ENCODE data around the gene ARHGAP22.

Gene ARHGAP22

GRCh38 chr10:48550071-48550691 is 54.7 kb downstream of the ARHGAP22 start:
- no peak for DNase-seq

DNA sequence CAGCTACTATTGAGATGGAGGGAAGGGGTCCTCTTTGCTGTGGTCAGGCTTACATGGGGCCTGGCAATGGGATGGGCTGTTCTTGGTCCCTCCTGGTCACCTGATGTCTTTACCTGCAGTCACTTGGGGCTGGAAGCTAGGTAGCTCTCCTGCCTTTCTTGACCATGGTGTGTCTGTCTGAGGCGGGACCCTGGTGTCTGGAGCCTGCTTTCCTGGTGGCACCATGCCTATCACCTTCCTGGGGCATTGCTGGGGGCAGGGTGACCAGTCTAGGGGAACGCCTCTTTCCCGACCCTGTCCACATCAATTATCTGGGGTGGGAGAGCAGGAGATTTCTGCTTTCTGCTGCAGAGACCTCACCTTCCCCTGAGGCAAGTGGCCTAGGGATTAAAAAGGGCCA is 55.6 kb downstream of the ARHGAP22 start:
- DNase-seq = no peak

DNA sequence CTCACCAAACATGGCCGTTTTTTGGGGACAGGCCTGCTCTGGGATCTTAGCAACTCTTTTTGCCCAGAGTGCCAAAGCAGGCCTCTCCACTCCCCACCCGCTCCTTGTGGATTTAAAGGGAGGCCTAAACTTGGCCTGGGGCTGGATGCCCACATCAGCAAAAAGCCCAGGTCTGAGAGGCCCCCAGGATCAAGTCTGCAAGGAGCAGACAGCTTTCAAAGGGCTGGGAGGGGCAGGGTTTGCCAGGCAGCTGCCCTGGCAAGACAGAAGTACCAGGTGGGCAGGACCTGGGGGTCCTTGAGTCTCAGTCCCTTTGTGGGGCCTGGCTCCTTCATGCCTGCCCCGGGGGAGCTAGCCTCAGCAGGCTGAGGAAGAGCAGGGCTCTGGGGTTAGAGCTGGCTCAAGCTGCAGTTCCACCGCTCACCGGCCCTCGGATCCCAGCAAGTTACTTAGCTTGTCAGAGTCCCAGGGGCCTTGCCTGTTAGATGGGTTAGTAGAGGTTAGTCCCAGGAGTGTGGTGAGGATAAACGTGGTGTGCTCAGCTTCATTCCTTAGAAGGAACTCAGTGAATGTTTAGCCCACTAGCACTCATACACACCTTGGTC is 56.2 kb downstream of the ARHGAP22 start:
- DNase-seq = no peak

- no peak for DNase-seq
These were observed 56.9 kb downstream of the ARHGAP22 start for GRCh38 chr10:48547981-48548380.

- no peak for DNase-seq
These were observed 57.6 kb downstream of the ARHGAP22 start for GRCh38 chr10:48547061-48547895.

GRCh38 chr10:48545462-48546145 is 59.3 kb downstream of the ARHGAP22 start:
- no peak for DNase-seq

DNA sequence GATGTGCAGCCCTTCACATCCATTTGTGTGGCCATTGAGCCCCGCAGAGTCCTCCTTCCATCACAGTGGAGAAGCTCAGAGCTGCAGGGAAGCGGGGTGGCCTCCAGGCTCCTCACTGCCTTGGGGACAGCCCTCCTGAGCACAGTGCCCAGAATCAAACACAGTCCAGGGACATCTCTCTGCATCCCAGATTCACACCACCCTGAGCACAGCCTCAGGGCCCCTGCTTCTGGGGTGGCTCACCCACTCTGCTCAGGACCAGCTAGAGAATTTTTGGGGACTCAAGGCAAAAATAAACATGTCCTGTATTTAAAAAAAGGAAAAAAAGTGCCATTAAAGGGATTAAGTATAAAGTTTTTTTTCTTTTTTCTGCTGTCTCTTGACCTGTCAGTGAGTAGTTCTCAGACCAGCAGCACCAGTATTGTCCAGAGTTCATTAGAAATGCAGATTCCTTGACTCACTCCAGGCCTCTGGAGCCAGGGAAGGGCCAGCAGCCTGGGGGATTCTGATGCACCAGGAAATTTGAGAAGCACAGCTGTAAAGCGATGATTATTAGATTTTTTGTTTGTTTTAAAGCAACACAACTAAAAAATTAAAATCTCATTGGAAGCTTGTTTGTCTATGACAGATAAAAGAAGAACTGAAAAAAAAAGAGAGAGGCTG is 61.6 kb downstream of the ARHGAP22 start:
- DNase-seq = no peak

DNA sequence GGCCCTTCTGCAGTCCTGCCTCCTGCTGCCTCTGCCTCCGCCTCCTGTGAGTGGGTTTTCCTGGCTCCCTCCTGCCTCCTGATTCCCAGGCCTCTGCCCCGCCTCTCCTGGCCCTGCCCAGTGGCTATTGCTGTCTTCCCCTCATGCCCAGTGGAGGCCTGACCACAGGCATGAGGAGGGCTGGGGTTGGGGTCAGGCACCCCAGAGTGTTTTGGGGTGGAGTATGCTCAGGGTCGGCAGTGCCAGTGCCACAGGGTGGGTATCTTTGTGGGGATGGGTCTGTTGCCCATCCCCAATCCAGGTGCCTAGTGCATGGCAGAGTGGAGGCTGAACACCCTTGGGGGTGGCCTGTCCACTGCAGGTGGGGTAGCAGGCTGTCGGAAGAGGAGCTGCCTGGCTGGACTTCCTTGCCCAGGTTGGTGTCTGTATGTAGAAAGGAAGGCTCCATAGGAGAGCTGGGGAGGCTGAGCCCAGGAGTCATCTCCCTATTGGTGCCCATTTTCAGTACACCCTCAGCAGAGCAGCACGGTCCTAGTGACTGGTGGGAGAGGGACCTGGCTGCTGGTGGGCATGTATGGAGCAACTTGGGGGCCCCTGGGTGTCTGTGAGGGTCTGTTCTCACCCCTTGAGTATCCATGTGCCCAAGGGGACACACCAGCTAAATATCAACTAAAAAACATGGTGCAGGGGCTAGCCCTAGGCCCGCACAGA is 62.2 kb downstream of the ARHGAP22 start:
- no peak for DNase-seq

GRCh38 chr10:48541144-48541795 is 63.6 kb downstream of the ARHGAP22 start:
- DNase-seq = no peak

DNA sequence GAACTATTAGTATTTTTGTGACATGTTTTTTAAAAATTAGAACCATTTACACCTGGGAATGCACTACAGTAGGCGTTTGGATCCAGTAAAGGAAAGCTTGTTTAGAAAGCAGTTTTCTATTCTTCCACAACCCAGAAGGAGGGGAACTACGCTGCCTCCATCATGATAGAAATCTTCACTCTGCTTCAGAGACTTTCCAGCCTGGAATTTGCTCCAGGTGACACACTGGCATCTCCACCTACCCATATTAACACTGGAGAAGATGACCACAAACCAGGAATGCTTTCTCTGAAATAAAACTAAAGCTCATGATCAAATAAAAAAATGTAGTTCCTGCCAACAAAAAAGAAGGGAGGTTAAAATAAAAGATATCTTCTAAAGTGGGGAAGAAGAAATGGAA is 66.3 kb downstream of the ARHGAP22 start:
- DNase-seq = no peak

DNA sequence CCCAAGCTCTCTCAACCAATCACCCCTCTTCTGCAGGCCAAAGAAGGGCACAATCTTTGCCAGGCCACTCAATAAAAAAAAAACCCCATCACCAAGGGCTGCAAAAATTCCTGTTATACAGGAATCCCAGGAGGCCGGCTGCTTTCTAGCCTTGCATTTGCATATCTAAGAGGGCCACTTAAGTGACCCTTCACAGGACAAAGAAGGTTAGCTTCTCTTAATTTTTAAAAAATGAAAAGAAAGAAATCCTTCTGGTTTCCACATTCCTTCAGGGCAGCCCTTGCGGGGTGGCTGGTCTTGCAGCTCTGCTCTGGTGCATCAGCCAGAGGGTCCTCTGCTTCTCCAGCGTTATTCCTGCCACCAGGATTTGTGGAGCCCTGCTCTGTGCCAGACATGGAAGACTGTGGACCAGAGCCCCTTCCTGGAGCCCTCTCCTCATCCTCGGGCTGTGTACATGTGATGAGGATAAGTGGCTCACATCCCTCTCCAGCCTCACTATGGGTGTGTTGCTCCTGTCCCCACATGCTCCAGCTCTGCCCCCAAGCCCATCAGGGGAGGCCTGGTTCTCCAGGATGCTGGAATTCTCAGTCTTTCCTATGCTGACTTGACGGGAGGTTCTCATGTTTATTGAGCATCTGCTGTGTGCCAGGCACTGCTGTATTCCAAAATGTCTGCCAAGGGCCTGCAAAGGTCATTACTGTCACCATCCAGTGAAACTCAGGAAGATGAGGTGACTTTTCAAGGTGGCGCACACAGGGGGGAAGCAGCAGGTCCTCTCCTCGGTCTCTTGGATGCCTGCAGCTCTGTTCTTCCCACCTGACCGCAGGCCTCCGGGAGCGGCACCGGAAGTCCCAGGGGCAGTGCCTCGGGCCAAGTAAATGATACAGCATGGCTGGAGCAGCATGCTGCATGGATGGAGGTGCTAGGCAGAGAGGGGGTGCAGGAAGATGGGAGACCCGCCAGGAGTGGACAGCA is 67.7 kb downstream of the ARHGAP22 start:
- DNase-seq = no peak

GRCh38 chr10:48536156-48536500 is 68.7 kb downstream of the ARHGAP22 start:
- DNase-seq = no peak

- DNase-seq = no peak
These were observed 69.3 kb downstream of the ARHGAP22 start for GRCh38 chr10:48535416-48536155.

DNA sequence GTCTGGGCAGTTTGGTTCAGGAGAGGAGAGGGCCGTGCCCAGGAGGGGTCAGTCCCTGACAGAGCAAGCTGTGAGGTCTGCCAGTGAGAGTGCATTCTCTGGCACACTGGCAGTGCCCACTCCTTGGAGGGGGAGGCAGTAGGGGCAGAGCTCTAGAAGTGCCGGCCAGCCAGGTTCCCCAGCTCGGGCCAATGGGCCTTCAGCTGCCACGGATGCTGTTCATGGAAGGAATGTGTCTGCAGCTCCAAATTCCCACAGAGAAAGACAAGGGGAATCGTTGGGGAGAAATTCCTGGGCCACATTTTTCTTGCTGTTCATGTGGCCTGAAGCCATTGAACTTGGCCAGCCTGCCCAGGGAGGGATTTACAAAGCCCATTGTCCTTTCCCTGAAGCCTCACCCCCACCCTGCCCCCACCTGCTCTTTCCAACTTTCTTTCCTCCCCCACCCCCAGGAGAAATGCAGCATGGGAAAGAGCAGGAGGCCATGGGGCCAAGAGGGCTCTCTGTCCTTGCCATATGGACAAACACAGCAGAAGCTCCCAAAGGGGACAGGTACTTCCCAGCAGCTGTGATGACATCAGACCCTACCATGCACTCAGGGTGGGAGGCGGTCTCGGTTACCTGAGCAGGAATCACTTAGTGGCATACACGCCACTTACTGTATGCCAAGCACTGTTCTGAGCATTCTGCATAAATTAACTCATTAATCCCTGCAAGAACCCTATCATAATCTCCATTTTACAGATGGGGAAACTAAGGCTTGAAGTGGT is 70.7 kb downstream of the ARHGAP22 start:
- DNase-seq = no peak

GRCh38 chr10:48533540-48533939 is 71.3 kb downstream of the ARHGAP22 start:
- DNase-seq = no peak

DNA sequence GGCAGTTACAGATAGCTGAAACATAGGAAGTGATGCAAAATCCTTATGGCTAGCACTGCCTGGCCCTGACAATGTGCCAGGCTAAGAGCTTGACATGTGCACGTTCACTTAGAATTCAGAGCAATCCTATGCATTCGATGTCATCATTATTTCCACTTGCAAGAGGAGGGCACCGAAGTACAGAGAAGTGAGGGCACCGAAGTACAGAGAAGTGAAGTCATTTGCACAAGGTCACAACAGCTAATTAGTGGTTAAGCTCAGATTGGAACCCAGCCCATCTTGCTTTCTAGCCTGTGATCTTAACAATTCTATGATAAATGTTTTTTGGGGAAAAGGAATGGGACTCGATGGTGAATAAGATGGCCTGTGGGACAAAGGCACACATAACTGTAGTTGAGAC is 73.4 kb downstream of the ARHGAP22 start:
- no peak for DNase-seq

- no peak for DNase-seq
These were observed 75.5 kb downstream of the ARHGAP22 start for GRCh38 chr10:48529331-48529730.

DNA sequence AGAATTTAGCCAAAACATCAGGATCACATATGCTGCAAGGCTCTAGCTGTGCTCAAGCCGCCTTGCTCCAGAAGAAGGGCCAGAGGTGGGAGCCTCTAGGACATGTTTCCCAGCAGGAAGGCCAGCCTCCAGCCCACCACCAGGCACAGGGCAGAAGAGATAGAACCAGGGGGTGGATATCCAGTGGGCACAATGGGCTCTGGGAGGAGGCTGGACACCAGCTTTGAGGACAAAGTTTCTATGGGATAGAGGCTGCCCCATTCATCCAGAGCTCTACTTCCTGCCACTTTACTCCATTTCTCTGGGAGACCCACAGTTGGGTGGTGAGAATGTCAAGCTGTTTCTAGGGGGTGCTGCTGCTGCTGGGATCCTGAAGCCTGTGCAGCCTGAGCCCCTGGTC is 77.1 kb downstream of the ARHGAP22 start:
- DNase-seq = no peak
